ENCODE results near the gene SCN11A.

Gene SCN11A

DNA sequence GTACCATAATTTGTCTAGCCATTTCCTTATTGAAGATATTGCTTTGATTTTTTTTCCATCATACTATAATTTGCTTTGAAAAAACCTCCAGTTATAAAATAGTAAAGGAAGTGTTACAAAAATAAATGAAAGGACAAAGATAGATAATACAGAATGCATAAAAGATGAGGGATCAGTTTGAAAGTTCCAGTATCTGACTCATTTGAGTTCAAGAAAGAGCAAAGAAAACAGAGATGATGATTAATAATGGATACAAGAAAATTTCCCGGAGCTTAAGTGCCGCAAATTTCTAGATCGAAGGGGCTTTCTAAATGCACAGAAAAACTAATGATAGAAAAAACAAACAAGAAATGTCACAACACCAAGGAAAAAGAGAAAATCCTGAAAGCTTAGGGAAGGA is 4.4 kb upstream of the SCN11A start:
- Histone ChIP-seq H3K27me3 (ENCODE audit: insufficient read depth, poor library complexity, severe bottlenecking) (no peaks in the 10 kb centered on the region), H3K27ac (ENCODE audit: poor library complexity, severe bottlenecking) (no peak overlapping the region), H3K36me3 (ENCODE audit: low read depth) (no peaks in the 10 kb centered on the region), H3K4me3 (ENCODE audit: severe bottlenecking) (no peak overlapping the region), H3K9me3 (ENCODE audit: severe bottlenecking) (no peaks in the 10 kb centered on the region), H3K4me1 (ENCODE audit: insufficient read depth, poor library complexity, severe bottlenecking) (no peaks in the 10 kb centered on the region)
- DNase-seq (ENCODE audit: low spot score) (no peak), ATAC-seq (ENCODE audit: low read depth) (no peak)
- TF ChIP-seq CTCF (IDR thresholded peaks at IDR 0.05; ENCODE audit: poor library complexity, severe bottlenecking) = no peak

DNA sequence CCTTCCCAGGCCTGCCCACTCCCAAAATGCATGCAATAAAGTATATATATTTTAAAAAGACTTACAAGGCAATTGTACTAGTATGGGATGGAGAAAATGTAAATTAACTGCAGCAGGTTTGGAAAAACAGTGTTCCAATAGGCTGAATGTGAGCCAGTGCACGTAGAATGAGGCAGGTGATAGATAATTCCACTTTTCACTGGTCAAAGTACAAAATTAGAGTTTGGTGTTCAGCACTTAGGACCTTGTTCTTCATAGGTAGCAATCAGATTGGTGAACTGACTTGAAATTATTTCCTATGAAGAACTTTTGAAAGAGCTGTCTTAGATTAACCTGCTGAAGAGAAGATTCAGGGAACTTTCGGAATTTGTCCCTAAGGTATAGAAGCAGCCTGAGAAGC is 2.0 kb upstream of the SCN11A start:
- TF ChIP-seq CTCF (IDR thresholded peaks at IDR 0.05; ENCODE audit: poor library complexity, severe bottlenecking) = no peak
- no peak for ATAC-seq (ENCODE audit: low read depth)
- no peaks in the 10 kb centered on the region for H3K9me3 ChIP-seq (ENCODE audit: severe bottlenecking)
- H3K36me3 ChIP-seq (ENCODE audit: low read depth) = no peaks in the 10 kb centered on the region
- no peak for DNase-seq (ENCODE audit: low spot score)
- H3K4me3 ChIP-seq (ENCODE audit: severe bottlenecking) = no peak overlapping the region
- no peaks in the 10 kb centered on the region for H3K4me1 ChIP-seq (ENCODE audit: insufficient read depth, poor library complexity, severe bottlenecking)
- no peaks in the 10 kb centered on the region for H3K27me3 ChIP-seq (ENCODE audit: insufficient read depth, poor library complexity, severe bottlenecking)
- H3K27ac ChIP-seq (ENCODE audit: poor library complexity, severe bottlenecking) = no peak overlapping the region

GRCh38 chr3:39052583-39052982 is 839 bp upstream of the SCN11A start:
- DNase-seq (ENCODE audit: low spot score) = no peak
- H3K36me3 ChIP-seq (ENCODE audit: low read depth) = no peaks in the 10 kb centered on the region
- ATAC-seq (ENCODE audit: low read depth) = no peak
- no peaks in the 10 kb centered on the region for H3K4me1 ChIP-seq (ENCODE audit: insufficient read depth, poor library complexity, severe bottlenecking)
- TF ChIP-seq CTCF (IDR thresholded peaks at IDR 0.05; ENCODE audit: poor library complexity, severe bottlenecking) = no peak
- no peaks in the 10 kb centered on the region for H3K9me3 ChIP-seq (ENCODE audit: severe bottlenecking)
- no peaks in the 10 kb centered on the region for H3K27me3 ChIP-seq (ENCODE audit: insufficient read depth, poor library complexity, severe bottlenecking)
- peak overlapping the region; percentile 72 for H3K4me3 ChIP-seq (ENCODE audit: severe bottlenecking)
- H3K27ac ChIP-seq (ENCODE audit: poor library complexity, severe bottlenecking) = no peak overlapping the region

- DNase-seq (ENCODE audit: low spot score) (no peak), ATAC-seq (ENCODE audit: low read depth) (no peak)
- no peaks in the 10 kb centered on the region for H3K4me1 ChIP-seq (ENCODE audit: insufficient read depth, poor library complexity, severe bottlenecking)
- no peak overlapping the region for H3K4me3 ChIP-seq (ENCODE audit: severe bottlenecking)
- H3K9me3 ChIP-seq (ENCODE audit: severe bottlenecking) = no peaks in the 10 kb centered on the region
- no peak for TF ChIP-seq CTCF (IDR thresholded peaks at IDR 0.05; ENCODE audit: poor library complexity, severe bottlenecking)
- H3K36me3 ChIP-seq (ENCODE audit: low read depth) = no peaks in the 10 kb centered on the region
- no peaks in the 10 kb centered on the region for H3K27me3 ChIP-seq (ENCODE audit: insufficient read depth, poor library complexity, severe bottlenecking)
- H3K27ac ChIP-seq (ENCODE audit: poor library complexity, severe bottlenecking) = no peak overlapping the region
These were observed 1.7 kb downstream of the SCN11A start for GRCh38 chr3:39050029-39050428.

DNA sequence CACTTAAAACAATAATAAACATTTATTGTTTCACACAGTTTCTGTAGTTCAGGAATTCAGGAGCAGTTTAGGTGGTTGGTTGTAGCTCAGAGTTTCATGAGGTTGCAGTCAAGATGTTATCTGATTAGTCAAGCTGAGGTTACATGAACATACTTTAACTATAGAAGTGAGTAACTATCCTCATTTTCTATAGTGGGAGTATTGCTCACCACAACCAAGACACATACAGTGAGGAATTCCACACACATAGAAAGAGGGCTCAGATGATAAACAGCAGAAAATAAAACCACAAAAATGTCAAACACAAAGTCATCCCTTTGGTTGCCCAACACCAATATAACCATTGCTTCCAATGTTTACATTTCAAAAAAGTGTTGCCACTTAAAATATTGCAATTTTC is 13.6 kb downstream of the SCN11A start:
- Histone ChIP-seq H3K9me3 (ENCODE audit: severe bottlenecking) (no peaks in the 10 kb centered on the region), H3K4me3 (ENCODE audit: severe bottlenecking) (no peak overlapping the region), H3K27me3 (ENCODE audit: insufficient read depth, poor library complexity, severe bottlenecking) (no peaks in the 10 kb centered on the region), H3K36me3 (ENCODE audit: low read depth) (no peaks in the 10 kb centered on the region), H3K4me1 (ENCODE audit: insufficient read depth, poor library complexity, severe bottlenecking) (peaks cover 5% of the 10 kb centered on the region), H3K27ac (ENCODE audit: poor library complexity, severe bottlenecking) (no peak overlapping the region)
- ATAC-seq (ENCODE audit: low read depth) (peak; percentile 97), DNase-seq (ENCODE audit: low spot score) (no peak)
- TF ChIP-seq CTCF (IDR thresholded peaks at IDR 0.05; ENCODE audit: poor library complexity, severe bottlenecking) = no peak
